Stimulated activated CD4-positive, alpha-beta T cell treated with anti-CD3 and anti-CD28 coated beads, Interleukin-1b, Interleukin-23, amount 100 ng/mL, for 48 hours (primary cell): Measurements from ENCODE around the gene SH2D7.

ENCODE experiments used
- DNase-seq: peaks from one replicate; pipeline ENCODE4 v3.0.0-alpha.2; 2020

The SH2D7 gene

GRCh38 chr15:78104566-78105475 is 12.5 kb downstream of the SH2D7 start:
- DNase-seq = no peak

DNA sequence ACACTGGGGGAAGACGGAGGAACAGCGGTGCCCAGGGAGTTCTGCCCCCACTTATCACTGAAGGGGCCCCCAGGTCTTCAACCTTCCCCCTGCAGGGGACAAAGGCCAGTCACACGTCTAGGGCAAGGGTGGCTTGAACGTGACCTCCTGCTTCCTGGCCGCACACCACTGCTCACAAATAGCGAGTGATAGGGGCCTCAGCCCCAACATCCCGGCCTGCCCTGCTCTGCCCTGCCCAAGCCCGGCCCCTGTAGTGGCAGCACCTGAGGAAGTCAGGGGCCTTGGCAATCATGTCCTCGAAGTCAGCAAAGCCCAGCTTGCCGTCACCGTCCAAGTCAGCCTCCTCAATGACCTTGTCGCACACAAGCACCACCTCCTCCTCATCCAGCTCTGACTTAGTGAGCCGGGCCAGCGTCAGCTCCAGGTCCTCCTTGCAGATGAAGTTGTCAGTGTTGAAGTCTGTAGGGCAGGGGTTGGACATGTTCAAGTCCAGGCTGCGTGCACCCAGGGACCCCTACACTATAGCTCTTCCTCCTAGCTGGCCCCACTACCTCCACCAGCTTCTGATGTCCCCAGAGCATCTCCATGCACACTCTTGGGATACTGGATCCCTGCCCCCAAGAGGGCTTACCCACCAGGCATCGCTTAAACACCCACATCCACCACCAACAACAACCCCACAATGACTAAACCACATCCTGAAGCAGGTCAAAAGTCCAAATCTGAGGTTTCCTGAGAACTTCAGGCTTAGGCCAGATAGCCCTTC is 13.3 kb downstream of the SH2D7 start:
- DNase-seq = no peak

- no peak for DNase-seq
Observed at GRCh38 chr15:78107471-78107870, 15.1 kb downstream of the SH2D7 start.

DNA sequence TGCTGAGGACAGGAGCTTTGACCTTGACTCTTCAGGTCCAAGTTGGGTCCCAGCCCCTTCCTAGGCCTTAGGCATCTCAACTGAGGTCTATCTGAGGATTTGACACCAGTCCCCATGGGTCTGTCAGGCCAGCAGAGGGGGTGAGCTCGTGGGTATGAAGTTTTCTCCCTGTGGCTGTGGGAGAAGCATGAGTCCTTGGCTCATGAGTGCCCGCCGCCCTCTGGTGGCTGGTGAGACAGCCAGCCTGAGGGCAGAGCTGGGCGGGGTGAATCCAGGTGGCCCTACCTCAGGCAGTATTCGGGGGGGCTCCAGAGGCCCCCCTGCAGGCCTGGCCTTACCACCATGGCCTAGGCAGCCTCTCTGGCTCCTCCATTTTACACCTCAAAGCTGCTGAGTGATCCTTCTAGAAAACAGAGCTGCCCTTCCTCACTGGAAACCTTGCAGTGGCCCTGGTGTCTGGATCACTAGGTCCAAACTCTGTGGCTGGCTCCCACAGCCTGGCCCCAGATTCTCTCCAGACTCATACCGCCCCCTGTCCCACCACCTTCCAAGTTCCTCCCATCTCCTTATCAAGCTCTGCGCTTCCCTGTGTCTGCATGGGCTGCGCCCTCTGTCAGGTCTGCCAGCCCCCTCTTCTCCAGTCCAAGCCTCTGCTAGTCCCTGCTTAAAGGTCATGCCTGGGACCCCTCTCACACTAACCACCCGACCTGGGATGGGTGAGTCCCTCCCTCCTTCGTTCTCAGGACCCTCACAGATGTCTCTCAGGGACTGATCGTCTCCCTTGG is 16.1 kb downstream of the SH2D7 start:
- DNase-seq = peak; percentile 82

- DNase-seq = no peak
Observed at GRCh38 chr15:78109156-78109555, 16.8 kb downstream of the SH2D7 start.

DNA sequence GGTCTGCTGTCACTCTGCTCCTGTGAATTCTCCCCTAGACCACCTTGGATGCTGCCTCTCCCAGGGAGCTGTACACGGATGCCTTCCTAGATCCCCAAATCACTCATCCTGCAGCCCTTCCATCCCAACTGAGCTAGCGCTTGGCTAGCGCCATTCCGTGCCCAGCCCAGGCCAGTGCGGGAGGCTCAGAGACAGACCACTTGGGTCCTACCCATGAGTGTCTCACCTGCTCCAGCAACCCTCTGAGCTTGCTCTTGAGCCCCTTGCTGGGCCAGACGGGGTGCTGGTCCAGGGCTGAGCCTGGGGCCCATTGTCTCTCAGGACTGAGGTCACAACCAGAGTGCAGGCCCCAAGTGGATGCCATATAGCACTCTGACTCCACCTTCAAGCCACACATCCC is 17.7 kb downstream of the SH2D7 start:
- DNase-seq = no peak

DNA sequence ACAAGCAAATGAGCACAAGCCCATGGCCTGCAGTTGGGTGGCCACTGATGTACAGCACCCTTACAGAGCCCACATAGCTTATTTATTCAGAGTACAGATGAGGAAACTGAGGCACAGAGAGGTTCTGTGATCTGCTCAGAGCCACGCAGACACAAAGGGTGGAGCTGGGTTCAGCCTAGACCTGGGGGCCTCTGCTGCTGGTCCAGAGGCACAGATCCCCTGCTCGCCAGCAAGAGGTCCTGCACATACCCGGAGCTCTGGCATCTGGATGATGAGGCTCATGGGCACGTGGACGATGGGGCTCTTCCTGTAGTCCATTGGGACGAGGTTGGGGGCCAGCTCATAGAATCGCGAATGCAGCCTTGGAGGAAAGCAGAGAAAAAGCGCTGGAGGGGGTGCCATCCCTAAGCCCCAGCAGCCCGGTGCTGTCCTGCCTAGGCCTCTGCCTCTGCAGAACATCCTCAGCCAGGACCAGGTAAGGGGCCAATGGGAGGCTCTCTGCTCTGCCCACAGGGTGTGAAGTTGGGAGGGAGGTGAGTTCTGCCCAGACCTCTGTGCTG is 18.6 kb downstream of the SH2D7 start:
- no peak for DNase-seq

DNA sequence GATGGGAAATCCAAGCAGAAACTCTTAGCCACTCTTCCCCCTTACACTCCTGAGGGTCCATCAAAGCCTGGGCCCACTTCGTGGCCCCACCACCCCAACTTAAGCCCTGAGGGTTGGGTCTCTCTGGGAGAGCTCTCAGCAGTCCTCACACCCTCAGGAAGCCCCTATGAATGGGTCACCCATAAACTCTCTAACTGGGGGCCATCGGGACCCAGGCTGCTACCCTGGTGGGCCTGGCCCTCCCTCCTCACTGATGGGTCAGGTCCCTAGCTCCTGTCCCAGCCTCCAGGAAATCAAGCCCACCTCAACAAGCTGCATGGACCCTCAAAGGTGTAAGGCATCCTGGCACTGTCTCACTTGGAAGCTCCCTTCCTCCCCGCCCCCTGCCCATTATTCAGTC is 19.4 kb downstream of the SH2D7 start:
- DNase-seq = no peak

GRCh38 chr15:78112551-78112950 is 20.2 kb downstream of the SH2D7 start:
- DNase-seq = no peak

DNA sequence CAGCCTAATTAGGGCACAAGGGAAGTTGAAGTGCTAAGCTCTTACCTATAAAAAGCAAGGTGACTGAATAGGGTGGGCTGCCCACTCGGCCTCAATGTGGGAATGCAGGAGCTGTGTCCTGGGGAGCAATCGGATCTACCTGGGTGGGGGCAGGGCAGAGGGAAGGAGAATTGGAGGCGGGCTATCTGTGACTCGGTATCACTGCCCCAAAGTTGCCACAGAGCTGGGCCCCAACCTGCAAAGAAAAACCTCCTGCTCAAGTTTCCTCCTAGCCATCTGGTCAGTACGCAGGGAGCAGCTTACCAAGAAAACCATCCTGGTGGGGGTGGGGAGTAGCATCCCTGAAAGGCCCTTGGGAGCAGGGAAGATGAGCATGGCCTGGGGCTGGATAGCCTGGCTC is 28.2 kb downstream of the SH2D7 start:
- DNase-seq = no peak

DNA sequence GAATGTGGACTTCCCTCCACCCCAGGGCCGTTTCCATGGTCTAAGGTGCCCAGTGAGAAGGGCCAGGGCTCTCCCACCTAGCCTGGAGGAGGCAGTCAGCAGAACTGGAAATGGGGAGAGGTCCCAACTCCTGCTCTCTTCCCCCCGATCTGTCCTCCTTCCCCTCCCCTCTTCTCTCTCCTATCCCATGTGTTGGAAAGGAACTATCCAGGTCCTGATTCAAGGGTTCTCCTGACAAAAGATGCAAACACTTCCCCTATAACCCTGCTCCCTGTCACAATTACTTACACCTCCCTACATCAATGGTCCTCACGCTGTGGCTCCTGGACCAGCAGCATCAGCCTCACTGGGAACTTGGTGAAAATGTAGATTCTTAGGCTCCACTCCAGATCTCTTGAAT is 32.9 kb downstream of the SH2D7 start:
- no peak for DNase-seq

GRCh38 chr15:78127882-78128281 is 35.5 kb downstream of the SH2D7 start:
- no peak for DNase-seq

DNA sequence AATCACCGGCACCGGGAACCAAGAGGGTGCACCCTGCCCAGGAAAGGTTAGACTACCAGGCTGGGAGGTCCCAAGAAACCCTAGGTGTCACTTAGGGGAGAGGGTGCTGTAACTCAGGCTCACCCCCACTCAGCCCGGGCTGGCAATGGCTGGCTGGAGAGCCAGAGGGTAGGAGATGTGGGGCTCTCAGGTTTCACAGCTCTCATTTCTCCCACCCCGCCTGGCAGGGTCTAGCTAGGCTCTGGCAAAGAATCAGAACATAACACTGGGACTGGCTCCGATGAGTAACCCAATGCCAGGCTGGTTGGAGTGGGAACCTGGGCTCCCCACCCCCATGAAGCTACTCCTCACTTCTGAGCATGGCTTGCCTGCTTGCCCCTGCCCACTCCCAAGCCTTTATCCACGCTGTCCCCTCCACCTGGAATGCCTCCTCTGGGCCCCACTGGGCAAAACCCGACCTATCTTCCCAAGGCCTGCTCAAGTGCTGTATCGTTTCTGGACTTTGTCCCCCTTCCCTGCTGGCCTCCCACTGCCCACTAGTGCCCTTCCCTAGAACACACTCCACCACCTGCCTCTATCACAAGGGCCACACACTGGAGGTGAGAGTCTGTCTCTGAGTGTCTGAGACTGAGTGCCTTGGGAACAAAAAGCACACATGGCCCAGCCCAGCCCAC is 36.9 kb downstream of the SH2D7 start:
- DNase-seq = no peak

- no peak for DNase-seq
Observed at GRCh38 chr15:78129751-78130287, 37.5 kb downstream of the SH2D7 start.

DNA sequence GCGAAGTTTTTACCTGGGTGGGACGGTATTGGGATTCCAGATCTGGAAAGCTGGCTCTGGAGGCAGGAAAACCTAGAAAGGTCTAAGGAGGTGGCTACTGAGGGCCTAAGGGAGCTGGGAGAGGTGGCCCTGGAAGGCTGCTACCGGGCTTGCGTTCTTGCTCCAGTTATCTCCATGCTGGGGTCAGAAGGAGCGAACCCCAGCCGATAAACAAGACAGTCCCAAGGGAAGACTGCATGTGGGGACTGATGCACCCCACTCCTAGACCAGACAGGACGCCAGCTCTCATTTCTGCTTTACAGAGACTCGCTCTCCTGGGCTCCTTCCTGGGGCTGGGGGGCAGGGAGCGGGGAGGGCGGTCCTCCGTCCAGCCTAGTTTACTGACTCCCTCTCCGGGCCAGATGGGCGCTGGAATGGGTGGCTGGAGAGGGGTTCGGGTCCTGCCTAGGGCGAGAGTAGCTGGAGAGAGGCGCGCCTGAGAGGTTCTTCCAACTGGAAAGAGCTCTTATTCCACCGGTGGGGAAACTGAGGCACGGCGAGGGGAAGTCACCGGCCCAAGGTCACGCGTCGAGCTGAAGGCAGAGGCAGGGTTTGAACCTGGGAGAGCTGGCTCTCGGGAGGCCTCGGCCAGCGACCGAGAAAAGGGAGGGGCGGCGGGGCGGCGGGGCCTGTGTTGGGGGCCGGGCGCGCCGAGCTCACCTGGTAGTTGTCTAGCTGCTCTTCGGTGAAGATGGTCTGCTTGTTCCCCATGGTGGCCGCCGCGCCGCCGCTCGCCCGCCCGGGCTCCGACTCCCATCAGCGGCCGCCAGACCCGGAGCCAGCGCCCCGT is 38.3 kb downstream of the SH2D7 start:
- DNase-seq = peak; percentile 32

DNA sequence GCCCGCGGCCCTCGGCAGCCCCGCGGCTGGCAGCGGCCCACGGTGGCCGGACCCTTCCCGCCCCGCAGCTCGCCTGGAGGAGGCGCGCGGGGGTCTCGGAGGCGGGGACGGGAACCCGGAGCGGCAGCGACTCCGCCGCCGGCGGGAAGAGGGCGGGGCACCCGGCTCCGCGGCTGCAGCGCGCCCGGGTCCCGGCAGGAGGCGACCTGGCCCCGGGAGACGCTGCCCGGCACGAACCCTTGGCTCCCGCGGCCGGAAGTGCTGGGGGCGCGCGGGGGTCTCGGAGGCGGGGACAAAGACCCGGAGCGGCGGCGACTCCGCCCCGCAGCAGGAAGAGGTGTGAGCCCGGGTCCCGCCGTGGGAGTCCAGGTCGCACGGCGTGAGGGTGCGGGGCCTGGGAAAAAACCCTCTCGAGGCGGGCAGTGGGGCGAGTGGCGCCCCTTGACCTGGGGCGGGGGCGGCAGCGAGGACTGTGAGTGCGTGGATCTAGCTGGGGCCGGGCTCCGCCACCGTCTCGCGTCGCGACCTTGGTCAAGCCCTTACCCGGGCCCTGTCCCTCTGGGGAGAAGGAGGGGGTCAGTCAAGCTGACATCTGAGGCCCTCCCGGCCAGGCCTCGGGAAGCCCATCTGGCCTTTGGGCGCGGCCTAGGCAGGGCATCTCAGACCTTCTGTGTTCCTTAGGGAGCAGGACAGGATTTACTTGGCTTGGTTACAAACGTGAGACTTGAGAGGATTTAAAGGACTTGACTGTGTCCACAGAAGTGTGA is 39.1 kb downstream of the SH2D7 start, which contains the start of gene CIB2:
Gene CIB2, minus strand, starts transcription at position 151 of the 767 bp plus-strand sequence. CDS start 230 bp downstream, outside the sequence.
- peak; percentile 70 for DNase-seq

DNA sequence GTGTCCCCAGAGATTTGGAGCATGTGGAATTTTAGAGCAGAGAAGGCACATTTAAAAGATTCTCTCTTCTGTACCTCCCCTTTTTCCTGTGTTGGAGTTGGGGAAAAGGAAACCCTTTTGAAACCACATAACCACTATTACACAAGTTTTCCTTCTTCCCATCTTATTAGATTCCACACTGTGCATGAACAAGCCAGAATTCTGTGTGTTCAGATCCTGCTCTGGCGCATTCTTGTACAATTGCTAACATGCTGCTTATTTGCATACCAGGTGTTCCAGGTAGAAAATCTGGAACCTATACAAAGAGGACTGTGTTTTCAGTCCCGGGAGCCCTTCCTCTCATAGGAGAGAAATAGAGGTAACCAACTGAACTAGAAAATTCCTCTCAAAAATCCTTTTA is 41.4 kb downstream of the SH2D7 start:
- no peak for DNase-seq

GRCh38 chr15:78139578-78139977 is 47.2 kb downstream of the SH2D7 start:
- no peak for DNase-seq

DNA sequence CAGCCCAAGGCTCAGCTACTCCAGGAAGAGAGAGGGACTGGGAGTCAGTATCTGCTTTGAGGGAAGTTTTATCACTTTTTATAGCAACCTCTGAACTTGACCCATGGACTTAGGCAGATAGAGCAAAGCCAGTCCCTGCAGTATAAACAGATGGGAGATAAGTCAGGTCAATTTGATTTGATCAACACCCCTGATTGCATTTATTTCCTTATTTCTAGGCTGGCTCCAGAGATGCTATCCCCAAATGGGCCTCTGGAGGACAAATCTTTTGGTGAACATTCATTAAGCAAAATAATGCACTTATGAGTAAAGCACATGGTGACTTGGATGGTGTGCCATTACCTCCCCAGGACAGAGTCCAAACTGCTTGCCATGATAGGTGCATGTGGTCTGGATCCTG is 47.9 kb downstream of the SH2D7 start:
- no peak for DNase-seq

DNA sequence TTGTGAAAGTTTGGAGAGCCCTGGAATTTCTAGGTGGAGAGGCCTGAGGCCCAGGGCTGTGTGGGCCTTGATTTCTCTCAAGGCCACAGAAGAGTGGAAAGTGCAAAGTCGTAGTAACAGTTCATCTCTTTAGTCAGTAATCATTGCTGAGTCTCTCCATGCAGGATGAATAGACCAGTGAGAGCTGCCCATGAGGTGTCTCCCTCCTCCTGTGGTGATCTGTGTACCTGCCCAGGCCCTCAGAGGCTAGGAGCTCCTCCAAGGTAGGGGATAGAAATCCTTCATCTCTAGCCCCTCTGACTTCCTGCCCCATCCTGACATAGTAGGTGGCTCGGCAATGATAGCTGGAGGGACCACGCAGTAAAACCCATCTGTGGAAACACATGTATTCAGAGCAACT is 50.0 kb downstream of the SH2D7 start:
- no peak for DNase-seq
